ENCODE measurements around the gene PCDH20. TPM values are rescaled to one million over a fixed set of nuclear protein-coding genes. Genes with fewer than 3 reads are reported as not detected.

PCDH20 gene
- total RNA-seq, 1 donor = 0.36 TPM

DNA sequence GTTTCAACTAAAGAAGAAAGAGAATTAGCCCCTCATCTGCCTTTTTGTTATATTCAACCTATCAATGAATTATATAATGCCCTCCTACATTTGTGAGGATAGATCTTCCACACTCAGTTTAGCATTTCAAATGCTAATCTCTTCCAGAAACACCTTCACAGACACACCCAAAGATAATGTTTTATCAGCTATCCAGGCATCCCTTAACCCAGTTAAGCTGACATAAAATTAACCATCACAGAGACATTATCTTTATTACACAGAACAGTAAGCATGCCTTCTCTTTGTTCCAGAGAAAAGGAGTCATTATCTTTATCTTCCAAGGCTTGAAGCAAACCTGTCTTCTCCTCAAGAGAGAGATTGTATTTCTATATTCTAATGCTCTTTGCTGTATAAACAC is 53.1 kb downstream of the PCDH20 start:
- H3K4me3 ChIP-seq (ENCODE audit: low read depth, low read length) = no peak overlapping the region
- TF ChIP-seq, protein P1, sequence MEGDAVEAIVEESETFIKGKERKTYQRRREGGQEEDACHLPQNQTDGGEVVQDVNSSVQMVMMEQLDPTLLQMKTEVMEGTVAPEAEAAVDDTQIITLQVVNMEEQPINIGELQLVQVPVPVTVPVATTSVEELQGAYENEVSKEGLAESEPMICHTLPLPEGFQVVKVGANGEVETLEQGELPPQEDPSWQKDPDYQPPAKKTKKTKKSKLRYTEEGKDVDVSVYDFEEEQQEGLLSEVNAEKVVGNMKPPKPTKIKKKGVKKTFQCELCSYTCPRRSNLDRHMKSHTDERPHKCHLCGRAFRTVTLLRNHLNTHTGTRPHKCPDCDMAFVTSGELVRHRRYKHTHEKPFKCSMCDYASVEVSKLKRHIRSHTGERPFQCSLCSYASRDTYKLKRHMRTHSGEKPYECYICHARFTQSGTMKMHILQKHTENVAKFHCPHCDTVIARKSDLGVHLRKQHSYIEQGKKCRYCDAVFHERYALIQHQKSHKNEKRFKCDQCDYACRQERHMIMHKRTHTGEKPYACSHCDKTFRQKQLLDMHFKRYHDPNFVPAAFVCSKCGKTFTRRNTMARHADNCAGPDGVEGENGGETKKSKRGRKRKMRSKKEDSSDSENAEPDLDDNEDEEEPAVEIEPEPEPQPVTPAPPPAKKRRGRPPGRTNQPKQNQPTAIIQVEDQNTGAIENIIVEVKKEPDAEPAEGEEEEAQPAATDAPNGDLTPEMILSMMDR (IDR thresholded peaks at IDR 0.05; ENCODE audit: insufficient read depth, low read length) = no peak
- DNase-seq (ENCODE audit: low read depth) = no peak

All from fibroblast of the aortic adventitia (primary cell).